NCI-H460 (cell line): ENCODE data around the gene RASIP1. TPM values are rescaled to one million over a fixed set of nuclear protein-coding genes. Genes with fewer than 3 reads are reported as not detected.
"Not testable (repeated sequence)": the region's sequence is repeated elsewhere in the genome, so short reads cannot be mapped to it uniquely, and the experiment has no call there.

Experiments
- DNase-seq: peaks from one replicate; pipeline ENCODE4 v3.0.0-alpha.2; 2016; ENCODE audit warnings: low read depth; ENCODE audit errors: extremely low read depth
- total RNA-seq: library from RNA; depleted of rRNA; stranded (reverse); fragments of >200 nt; shearing (Covaris generic); gene quantifications from 2 replicates; pipeline ENCODE4 v1.2.3, GENCODE V29; 2014

The RASIP1 gene
- total RNA-seq, 1 experiment from 2014 or later, result 0.50 TPM

GRCh38 chr19:48713864-48714755 lies 26.3 kb downstream of the RASIP1 start:
- peak; percentile 98 for DNase-seq

- no peak for DNase-seq
Observed at GRCh38 chr19:48713041-48713863, 27.2 kb downstream of the RASIP1 start.

GRCh38 chr19:48711106-48711662 lies 29.2 kb downstream of the RASIP1 start:
- no peak for DNase-seq

GRCh38 chr19:48708471-48708870 lies 31.9 kb downstream of the RASIP1 start:
- no peak for DNase-seq

GRCh38 chr19:48705431-48705830 lies 35.0 kb downstream of the RASIP1 start:
- DNase-seq, result no peak

- DNase-seq, result no peak
Observed at GRCh38 chr19:48703316-48703715, 37.1 kb downstream of the RASIP1 start.

- no peak for DNase-seq
Observed at GRCh38 chr19:48702701-48703100, 37.7 kb downstream of the RASIP1 start.

- no peak for DNase-seq
Observed at GRCh38 chr19:48698046-48698445, 42.4 kb downstream of the RASIP1 start.

- DNase-seq, result no peak
Observed at GRCh38 chr19:48696353-48697010, 43.9 kb downstream of the RASIP1 start.

GRCh38 chr19:48695743-48696352 lies 44.6 kb downstream of the RASIP1 start, which contains the start of gene FUT2:
Gene FUT2 (plus strand): TSS chr19:48695971. CDS start chr19:48702957, 6,986 bp downstream.
- no peak for DNase-seq

GRCh38 chr19:48693629-48694028 lies 46.8 kb downstream of the RASIP1 start:
- not testable (repeated sequence) for DNase-seq

GRCh38 chr19:48689449-48689848 lies 51.0 kb downstream of the RASIP1 start:
- no peak for DNase-seq

- no peak for DNase-seq
Observed at GRCh38 chr19:48687776-48688175, 52.6 kb downstream of the RASIP1 start.

GRCh38 chr19:48686637-48687036 lies 53.8 kb downstream of the RASIP1 start:
- not testable (repeated sequence) for DNase-seq

- DNase-seq, result no peak
Observed at GRCh38 chr19:48686088-48686487, 54.3 kb downstream of the RASIP1 start.

GRCh38 chr19:48685583-48685982 lies 54.8 kb downstream of the RASIP1 start:
- DNase-seq, result no peak

GRCh38 chr19:48683349-48683748 lies 57.1 kb downstream of the RASIP1 start:
- no peak for DNase-seq

GRCh38 chr19:48681127-48681470 lies 59.3 kb downstream of the RASIP1 start:
- no peak for DNase-seq

- DNase-seq, result no peak
Observed at GRCh38 chr19:48680436-48681126, 59.8 kb downstream of the RASIP1 start.

GRCh38 chr19:48680006-48680405 lies 60.4 kb downstream of the RASIP1 start:
- DNase-seq, result not testable (repeated sequence)
